Mesenteric fat pad (tissue), 1 donor: ENCODE results near the gene HDAC3. TPM values are rescaled to one million over a fixed set of nuclear protein-coding genes. Genes with fewer than 3 reads are reported as not detected.
A peak's percentile ranks its signal among the peaks of the same experiment; 100 is the strongest.
"Not testable (repeated sequence)": the region's sequence is repeated elsewhere in the genome, so short reads cannot be mapped to it uniquely, and the experiment has no call there.

Source experiments
- DNase-seq: peaks from one replicate; pipeline ENCODE4 v3.0.0-alpha.2; 2020; ENCODE audit warnings: low spot score
- total RNA-seq: library from RNA; stranded (reverse); fragmentation: NEBNext Ultra II Directional; extraction: Animal tissue kit (Norgen Biotek cat#: 25700); gene quantifications from one replicate; pipeline ENCODE4 v1.2.1, GENCODE V29; 2021
- donor health status: DM: yes; HTN: yes; CAD: no.

HDAC3 gene
- total RNA-seq, 1 donor from 2014 or later: 39.3 TPM

DNA sequence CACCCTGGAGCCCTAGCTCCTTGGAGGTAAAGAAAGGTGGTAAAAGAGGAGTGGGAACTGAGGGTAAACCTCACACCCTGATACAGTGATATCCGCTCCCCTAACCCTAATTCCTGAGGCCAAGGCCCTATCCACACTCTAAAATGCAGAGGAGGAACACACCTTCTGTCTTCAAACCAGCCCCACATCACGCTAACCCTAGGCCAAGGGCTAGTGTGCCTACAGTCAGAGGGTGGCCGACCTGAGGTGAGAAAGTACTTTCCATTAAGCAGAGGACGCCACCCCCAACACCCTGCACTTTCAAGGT, 590 bp downstream of the HDAC3 start:
- DNase-seq: no peak

DNA sequence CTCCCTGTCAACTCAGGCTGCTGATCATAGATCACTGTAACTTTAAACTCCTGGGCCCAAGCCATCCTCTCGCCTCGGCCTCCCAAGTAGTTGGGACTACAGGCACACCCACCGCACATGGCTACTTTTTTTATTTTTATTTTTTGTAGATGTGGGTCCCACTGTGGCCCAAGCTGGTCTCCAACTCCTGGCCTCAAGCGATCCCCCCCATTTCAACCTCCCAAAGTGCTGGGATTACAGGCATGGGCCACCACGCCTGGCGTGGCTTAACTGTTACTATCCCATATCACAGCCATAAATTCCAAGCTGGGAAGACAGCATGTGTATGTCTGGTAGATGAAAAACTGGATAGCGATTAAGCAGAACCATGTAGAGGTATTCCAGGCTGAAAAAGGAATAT, 1.0 kb downstream of the HDAC3 start:
- no peak for DNase-seq

DNA sequence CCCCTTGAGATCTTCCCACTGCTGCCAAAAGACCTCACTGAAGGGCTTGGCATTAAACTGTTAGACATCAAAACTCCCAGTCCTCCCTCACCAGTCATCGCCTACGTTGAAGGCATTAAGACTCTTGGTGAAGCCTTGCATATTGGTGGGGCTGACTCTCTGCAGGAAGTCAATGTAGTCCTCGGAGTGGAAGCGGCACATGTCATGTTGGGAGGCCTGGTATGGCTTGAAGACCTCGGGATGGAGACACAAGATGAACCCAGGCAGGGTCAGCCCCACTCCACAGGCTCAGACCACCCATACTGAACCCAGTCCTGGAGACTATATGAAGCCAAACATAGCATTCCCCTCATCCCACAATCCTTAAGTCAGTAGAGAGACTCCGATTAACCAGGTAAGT, 1.9 kb downstream of the HDAC3 start:
- DNase-seq: no peak

DNA sequence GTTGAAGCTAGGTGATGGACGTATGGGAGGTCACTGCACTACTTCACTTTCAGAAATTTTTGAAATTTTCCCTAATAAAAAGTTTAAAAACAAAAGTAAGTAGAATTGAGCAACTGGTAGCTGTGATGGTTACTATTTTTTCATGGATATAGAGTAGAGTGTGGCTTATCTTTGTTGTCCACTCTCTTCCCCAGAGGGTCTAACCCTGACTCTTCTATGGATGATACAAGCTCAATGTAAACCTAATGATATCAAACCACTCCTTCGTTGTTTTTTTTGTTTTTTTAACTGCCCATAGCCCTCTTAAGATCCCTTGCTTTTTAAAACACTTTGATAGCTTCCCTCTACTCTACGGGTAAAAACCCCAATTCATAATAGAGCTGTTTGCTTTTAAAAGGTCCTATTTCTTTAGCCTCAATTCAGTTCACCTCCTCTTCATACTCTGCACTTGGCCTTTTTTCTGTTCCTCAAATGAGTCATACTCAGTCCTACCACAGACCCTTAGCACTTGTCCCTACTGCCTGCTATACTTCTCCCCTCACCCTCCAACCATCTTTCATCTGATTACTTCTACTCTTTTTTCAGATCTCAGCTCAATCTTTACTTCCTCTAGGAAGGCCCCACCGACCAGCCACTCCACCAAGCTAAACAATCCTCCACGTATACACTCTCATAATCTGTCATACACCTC, 2.6 kb downstream of the HDAC3 start:
- no peak for DNase-seq

DNA sequence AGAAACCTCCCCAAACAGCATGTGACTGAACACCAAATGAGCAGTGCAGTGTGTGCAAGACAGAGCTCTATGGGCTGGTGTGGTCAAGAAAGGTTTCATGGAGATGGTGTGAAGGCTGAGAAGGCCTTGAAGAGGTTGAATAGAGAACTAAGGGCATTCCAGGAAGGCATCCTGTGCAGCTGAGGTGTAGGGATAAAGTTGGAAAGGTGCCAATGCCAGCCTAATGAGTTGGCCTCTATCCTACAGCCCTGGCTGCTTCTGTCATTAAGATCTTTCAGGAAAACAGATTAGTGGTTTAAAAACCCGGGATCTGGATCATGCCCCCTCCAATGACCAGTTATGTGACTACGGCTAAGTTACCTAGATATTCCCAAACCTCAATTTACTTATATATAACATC, 4.0 kb downstream of the HDAC3 start:
- DNase-seq: no peak

DNA sequence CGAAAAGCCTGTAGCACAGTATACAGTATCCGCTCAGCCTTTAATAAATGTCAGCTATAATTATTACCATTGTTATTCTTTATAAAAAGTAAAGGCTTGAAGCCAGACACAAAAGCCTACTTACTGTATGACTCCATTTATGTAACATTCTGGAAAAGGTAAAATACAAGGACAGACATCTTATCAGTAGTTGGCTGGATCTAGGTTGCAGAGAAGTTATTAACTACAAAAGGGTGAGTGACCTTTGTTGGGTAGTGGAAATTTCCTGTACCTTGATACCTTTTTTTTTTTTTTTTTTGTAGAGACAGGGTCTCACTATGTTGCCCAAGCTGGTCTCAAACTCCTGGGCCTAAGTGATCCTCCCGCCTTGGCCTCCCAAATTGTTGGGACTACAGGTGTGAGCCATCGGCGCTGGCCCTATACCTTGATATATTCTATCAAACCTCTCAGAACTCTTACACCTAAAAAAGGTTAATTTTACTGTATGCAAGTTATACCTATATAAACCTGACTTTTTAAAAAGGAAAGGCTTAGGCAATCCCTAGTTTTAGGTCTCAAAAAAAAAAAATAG, 6.0 kb downstream of the HDAC3 start:
- no peak for DNase-seq

DNA sequence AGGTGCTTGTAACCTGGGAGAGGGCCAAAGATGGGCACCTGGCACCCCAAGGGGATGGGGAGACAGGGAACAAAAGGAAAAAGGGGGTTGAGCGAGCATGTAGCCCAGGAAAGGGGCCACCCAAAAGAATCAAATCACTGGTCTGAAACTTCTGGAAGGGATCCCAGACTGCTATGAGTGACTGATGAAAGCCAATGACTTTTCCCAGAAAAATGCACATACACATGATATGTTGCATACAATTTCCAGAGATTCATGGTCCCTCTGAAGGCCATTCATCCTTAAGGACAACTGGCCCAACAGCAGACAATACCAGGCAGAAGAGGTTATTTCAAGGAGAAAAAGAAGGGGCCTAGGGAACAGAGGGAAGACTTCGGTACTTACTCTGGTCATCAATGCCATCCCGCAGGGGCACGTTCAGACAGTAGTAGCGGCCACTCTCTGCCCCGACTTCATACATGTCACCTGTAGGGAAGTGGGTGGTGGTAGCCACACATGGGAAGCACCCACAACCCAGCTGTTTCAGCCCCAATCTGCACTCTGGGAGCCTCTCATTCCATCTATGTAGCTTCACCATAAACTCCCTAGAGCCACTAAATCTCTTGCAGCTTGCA, 8.4 kb downstream of the HDAC3 start:
- DNase-seq: no peak

DNA sequence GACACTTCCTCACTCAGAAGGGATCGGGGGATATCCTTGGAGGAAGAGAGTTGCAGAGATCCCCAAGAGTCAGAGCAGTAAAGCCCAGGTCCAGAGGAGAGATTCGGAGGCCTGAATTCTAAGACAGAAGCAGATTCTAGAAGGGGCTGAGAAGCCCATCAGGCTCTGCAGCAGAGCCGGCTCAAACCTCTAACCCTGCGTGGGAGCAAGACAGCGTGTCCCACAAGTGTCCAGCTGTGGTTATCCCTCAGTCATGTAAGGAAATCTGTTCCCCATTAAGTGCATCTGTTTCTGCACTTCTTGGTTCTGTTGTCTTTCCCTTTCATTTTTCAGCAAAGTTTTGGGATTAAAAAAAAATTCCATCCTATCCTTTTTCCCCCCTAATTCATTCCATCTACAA, 13.0 kb downstream of the HDAC3 start:
- DNase-seq: no peak

DNA sequence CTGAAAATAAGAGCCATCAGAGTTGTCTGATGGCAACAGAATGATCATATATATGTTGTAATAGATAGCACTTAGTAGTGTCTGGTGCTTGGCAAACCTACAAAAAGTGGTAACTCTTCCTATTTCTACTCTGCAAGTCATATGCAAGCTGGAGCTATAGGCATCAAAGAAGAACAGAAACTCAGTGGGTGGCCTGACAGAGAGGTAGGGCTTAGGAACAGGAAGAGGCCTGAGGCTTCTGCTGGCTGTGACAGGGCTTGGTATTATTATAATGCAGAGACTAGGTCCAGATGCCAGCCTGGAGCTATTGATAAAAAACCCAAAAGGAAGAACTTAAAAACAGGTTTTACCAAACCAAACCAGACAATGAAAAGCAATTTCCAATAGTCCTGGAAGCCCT, 13.5 kb downstream of the HDAC3 start:
- DNase-seq: no peak

DNA sequence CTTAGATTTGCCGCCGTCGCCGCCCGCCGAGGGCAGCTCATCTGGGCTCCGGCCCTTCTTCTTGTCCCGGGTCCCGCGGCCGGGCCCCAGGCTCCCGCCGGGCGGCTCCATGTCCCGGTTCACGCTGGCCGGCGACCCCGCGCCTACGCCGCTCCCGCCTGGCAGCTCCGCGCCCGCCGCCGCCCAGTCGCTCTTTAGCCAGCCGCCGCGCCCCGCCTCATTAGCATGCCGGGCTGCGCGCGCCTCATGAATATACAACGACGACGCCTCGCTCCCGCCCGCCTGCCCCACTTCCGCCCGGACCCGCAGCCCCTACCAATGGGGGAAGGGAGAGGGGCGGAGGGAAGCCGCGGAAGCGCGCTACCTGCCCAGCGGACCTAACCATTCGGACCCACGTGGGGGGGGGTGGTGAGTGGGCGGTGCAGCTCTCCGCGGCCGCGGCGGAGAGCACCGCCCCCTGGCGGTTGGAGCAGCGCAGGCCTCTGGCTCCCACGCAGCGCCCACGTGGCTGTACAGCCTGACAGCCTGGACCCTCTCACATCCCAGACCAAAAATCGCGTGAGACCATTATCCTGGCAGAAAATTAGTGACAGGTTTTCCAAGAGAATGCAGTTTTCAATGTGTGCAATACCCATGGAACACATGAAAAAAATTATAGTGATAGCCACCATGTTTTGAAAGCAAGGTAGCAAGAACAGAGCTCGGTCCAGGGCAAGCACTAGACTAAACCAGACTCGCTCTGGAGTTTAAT, 17.7 kb downstream of the HDAC3 start, which contains the start of gene DIAPH1:
Gene DIAPH1 (minus strand): TSS at position 197 of the 751 bp plus-strand sequence. CDS start 86 bp downstream, at position 111.
- peak; percentile 99 for DNase-seq

DNA sequence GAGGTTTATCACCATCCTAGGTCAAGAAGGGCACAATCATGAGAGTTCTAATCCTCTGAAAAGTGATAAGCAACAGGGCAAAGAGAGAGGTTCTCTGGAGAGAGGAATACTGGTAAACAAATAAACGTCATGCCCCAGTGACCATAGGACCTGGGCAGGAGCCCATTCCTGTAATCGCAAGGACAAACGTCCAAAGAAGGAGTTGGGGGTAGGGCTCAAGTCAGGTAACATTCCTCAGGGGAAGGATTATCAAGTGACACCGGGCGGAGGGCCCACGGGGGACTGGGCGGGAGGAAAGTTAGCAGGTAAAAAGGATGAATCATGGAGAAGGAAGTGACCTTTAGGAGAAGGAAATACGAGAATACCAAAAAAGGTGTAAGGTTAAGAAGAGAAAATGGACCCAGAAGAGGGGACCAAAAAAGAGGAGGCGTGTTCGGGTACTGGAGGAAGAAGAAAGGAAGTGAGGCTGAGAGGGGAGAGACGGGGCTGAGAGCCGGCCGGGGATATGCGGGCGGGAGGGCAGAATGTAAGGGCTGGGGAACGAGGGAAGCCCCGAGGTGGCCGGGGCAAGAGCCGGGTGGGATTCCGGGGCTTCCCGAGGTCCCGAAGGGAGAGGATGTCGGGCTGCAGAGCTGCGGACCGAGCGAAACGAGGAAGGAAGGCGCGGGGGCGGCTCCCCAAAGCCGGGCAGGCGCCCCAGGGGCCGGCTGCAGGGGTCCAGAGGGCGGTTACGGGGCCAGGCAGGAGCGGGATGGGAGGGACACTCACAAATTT, 18.4 kb downstream of the HDAC3 start:
- DNase-seq: no peak

DNA sequence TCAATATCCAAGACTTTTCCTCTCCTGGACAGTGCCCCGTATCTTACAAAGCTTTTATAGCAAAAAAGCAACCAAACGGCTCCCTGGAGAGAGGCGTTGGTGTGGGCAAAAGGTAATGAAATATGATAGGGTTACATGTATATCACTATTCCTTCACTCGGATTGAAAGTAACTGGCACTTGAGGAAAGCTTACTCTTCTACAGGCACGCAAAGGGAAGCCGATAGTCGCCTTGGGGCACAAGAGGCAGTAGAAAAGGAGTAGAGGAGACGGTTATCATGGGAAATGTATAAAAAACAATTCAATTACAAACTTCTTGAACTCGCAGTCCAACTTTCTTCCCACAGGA, 19.0 kb downstream of the HDAC3 start:
- DNase-seq: no peak

DNA sequence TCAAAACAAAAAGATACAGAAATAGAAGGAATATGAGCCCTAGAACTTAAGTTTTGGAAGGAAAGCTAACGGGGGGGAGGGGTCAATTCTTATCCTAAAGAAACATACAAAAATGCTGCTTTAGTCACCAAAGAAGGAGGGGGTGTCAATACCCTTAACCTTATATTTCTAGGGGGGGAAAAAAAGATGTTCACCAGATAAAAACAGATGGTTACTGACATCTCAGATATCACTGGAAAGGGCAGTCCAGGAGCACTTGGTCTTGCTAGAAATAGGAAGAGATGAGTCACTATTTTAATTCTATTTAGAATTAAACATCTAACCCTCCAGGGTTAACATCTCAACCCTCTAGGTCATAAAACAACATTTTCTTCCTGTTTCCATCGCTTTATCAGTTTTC, 19.5 kb downstream of the HDAC3 start:
- no peak for DNase-seq

DNA sequence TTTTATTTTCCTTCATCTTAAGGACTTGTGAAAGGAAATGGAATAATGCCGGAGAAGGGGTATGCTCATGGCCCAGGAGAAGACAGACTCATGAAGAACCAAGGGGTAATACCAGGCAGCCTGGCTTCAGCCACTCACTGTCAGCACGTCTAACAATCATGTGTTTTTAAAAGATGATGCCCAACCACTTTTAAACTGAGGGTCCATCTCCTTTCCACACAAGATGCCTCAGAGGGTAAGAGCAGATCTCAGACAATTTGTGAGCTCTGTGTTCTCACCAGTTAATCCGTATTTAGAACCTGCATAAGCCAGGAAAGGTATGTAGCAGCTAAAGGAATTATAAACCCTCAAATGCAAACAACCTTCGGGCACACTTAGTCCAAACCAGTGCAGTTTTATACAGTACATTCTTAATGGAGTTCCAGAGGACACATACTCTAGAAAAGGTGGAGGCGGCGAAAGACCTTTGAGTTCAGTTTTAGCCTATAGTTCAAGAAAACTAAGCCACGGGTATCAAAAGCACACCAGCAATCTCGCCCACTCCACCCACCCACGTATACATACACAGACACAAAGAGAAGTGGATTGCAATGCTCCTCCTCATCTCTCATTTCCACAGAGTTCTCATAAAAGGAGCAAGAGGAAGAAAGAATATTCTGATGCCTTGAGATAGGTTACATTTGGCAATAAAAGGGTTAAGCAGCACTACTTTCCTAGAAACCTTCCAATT, 20.5 kb downstream of the HDAC3 start:
- DNase-seq: no peak

DNA sequence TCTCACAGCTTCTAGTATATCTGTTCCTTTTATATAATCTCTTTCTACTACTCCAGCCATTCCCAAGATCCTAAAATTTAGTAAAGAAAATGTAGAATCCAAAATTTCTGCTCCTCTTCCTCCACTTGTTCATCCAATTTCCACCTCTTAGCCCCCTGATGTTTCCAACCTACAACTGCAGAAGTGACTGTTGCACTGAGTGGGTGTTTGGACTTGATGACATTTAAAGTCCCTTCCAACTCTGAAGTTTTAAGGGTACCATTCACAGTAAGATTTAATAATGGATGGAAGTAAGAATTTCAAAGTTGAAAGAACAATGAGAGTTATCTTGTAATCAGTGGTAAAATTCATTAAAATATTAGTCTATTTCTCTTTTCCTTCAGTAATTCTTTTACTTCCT, 23.3 kb downstream of the HDAC3 start:
- DNase-seq: no peak

DNA sequence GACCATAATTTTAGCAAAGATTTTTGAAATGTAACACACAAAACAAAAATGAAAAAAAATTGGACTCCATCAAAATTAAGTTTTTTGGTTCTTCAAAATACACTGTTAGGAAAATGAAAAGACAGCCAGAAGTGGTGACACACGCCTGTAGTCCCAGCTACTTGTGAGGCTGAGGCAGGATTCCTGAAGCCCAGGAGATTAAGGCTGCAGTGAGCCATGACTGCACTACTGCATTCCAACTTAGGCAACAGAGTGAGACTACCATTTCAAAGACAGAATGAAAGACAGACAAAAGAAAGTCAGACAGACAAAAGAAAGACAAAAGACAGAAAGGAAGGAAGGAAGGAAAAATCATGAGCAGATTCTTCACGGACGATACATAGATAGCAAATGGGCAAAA, 25.4 kb downstream of the HDAC3 start:
- no peak for DNase-seq

DNA sequence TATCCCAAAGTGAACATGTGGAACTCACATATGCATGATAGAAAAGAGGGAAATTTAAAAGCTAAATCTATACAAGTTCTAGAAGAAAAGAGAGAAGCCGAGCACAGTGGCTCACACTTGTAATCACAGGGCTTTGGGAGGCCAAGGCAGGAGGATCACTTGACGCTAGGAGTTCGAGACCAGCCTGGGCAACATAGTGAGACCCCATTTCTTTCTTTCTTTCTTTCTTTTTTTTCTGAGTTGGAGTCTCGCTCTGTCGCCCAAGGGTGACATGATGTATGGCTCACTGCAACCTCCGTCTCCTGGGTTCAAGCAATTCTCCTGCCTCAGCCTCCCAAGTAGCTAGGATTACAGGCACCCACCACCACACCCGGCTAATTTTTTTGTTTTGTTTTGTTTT, 26.7 kb downstream of the HDAC3 start:
- DNase-seq: not testable (repeated sequence)

DNA sequence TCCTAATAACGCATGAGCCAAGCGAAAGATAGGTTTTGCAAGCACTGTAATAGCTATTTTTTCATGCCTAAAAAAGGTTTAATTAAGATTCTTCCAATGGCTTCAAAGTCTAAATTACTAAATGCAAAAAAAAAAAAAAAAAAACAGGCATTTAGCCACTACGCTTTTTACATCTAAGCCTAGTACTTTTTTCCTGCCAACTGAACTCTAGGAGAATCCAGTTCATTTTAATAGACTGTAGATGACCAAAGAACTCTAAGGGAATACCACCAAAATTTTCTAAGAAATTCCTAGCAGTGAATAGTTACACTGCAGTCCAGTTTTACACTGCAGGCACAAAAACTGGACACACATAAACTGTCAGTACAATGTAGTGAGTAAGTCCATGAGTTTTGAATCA, 27.6 kb downstream of the HDAC3 start:
- no peak for DNase-seq

DNA sequence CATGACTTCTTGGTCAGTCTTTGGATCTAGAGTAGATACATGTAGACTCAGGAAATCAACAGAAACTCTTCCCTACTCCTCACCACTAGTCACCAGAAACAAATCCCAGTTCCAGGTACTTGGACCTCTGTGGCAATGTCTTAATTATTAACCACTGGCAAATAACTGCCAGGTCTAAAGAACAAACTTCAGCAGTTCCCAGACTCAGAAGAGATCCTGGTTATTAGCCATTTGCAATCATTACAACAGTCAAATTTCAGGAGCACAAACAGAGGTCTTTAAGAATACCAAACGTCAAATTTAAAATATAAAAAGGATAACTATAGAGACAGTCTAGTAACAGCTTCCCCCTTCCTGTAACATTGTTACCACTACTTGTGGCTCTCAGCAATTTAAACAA, 28.1 kb downstream of the HDAC3 start:
- no peak for DNase-seq

DNA sequence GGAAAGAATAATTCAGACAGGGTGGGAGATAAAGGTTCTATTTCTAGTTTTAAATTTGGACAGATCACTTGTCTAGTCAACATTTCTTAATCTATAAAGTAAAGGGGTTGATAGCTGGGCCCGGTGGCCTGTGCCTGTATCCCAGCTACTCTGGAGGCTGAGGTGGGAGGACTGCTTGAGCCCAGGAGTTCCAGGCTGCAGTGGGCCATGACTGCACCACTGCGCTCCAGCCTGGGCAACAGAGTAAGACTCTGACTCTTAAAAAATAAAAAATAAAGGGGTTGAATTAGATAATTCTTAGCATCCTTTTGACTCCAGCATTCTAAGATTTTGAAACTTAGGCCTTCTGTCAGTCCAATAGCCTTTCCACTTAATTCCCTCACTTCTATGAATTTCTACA, 28.6 kb downstream of the HDAC3 start:
- no peak for DNase-seq
